ENCODE measurements around the gene ADGRB2.
"Not testable (repeated sequence)": the region's sequence is repeated elsewhere in the genome, so short reads cannot be mapped to it uniquely, and the experiment has no call there.

ADGRB2 gene

GRCh38 chr1:31727195-31727594 is 36.9 kb downstream of the ADGRB2 start:
- DNase-seq (ENCODE audit: low read depth, low spot score) = no peak

- DNase-seq (ENCODE audit: low read depth, low spot score) = no peak
Observed at GRCh38 chr1:31726715-31727114, 37.4 kb downstream of the ADGRB2 start.

DNA sequence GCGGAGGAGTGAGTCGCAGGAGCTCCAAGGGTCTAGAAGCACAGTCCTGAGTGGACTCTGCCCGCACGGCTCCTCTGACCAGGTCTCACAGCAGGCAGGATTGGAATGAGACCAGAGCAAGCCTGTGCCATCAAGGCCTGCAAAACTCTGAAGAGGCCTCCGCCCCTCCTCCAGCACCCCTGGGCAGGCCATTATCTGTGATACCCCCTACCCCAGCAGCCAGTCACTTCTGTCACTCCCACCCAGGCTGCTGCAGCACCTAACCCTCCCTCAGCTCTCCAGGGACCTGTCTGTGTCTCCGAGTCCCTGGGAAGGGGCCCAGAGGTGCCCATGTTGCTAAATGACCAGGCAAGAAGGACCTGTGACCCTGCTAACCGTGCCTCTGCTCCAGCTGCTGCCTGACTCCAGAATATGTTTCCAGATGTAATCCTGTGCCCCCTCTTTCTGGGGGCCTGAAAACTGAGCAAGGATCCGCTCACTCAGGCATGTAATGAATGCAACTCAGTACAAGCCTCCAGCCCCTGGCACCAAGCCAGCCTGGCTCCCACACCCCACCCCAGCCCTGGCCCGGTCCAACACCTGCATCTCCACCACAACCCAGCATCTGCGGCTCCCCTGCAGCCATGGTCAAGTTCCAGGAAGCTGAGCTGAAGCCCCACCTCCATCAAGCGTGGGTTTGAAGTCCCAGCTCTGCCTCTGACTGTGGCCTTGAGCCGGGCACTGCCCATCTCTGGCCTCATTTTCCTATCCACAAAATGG is 38.2 kb downstream of the ADGRB2 start:
- no peak for DNase-seq (ENCODE audit: low read depth, low spot score)

DNA sequence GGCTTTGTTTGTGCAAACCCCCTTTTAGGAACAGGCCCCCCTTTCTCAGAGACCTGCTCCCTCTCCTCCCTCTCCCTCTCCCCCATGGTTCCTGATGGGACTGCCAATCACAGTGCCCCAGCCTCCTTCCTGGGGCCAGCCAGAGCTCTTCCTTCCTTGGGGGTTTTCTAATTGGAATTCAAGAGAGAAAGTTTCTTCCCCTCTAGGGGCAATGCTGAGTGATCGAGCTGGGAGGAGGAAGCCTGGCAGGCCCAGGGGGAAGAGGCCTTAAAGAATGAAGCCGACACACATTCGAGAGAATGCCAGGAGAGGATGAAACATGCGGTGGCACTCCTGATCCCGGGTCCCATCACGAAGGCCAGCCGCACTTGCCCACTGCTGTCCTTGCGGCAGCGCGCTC is 39.0 kb downstream of the ADGRB2 start:
- DNase-seq (ENCODE audit: low read depth, low spot score) = no peak

- DNase-seq (ENCODE audit: low read depth, low spot score) = no peak
Observed at GRCh38 chr1:31723828-31724359, 40.2 kb downstream of the ADGRB2 start.

DNA sequence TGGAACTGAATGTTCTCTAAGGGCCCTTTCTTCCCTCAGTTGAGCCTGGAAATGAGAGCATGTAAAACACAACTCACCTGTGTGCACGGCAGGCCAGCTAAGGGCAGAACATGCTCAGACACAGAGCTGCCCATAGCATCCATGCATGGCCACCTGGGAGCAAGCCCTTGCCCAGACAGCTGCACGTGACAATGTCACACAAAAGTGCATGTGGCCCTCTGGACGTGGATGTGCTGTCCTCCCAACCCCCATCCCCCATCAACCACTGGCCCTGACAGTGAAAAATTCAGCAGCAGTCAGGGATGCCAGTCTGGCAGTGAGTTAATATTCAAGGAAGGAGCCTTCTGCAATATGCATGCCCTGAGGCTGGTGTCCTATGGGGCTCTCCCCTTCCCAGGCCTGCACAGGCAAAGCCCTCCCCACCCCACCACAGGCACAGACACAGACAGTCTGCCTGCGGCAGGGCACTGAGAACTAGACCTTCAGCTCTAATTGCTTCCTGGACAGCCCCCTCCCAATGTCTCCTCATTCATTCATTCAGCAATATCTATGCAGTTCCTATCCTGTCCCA is 45.7 kb downstream of the ADGRB2 start:
- DNase-seq (ENCODE audit: low read depth, low spot score) = no peak

DNA sequence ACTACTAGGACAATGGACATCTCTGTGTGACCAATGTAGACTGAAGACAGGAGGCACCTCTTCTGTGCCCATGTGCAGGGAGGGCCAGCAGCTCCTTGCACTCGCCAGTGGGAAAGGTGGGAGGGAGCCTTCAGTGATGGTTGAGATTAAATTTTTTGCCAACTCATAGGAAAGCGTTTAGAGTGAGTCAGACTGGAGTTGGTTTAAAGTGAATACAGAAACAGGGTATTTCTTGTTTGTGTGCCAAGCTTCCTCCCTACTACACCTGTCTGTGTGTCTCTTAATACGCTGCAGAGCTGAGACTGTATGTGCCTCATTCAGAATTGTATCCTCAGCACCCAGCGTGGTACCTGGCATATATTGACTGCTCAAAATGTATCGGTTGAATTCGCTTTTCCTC is 46.8 kb downstream of the ADGRB2 start:
- DNase-seq (ENCODE audit: low read depth, low spot score) = no peak

GRCh38 chr1:31715873-31716220 is 48.3 kb downstream of the ADGRB2 start:
- no peak for DNase-seq (ENCODE audit: low read depth, low spot score)

DNA sequence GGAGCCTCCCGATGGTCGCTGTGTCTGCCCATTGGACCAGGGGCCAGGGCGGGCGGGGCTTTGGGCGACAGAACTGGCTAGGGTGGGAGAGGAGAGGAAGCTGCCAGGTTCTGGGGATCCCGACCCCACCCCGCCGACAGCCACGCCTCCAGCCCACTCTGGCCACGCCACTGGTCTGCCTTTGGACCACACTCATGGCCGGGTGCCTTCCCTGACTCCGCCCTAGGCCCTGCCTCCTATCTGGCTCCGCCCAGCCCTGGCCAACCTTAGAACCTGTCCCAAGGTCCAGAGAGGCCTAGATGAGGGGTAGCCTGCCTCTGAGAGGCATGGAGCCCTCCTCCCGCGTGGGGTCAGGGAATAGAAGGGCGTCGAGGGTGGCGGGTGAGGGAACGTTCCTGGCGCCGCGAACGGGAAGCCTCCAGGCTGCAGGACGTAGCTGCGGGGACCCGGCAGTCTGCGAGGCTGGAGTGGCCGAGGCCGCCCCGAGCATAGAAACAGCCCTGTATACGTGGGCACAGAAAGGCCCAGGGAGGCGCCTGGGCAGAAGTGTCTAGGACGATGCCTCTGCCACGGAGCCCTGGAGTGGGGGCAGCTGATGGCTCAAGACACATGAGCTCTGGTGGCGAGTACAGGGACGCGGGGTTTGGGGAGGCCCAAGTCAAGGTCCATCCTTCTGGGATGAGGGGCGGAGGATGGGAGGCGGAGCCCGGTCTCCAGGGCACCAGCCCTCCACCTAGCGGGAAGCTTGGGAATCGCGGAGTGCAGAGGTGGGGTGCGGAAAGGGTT is 48.9 kb downstream of the ADGRB2 start:
- DNase-seq (ENCODE audit: low read depth, low spot score) = no peak

DNA sequence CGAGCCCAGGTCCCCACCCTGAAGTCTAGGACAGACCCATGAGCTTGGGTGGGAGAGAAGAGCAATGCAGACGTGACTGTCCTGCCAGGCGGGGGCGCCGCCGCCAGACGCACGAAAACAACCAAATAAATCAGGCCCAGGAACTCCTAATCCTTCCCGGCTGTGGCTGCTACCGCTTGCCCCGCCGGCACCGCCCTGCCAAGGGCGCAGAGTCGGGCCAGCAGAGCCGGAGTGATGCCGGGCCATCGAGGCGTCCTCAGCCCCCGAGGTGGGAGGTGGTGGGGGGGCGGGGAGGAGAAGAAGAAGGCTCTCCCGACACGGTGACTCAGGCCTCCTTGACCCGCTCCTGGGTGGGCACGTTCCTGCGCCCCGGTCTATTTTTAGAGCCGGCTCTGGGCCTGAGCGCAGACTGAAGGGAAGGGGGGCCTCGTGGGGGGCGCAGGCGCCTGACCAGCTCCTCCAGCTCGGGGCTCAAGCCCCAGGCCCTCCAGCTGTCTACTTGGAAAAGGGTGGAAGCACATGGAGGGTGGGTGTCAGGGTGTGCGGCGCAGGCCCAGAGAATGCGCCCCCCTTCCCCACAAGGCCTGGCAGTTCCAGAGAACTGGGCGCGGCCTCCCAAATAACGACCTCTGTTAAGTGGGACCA is 49.6 kb downstream of the ADGRB2 start:
- DNase-seq (ENCODE audit: low read depth, low spot score) = no peak

DNA sequence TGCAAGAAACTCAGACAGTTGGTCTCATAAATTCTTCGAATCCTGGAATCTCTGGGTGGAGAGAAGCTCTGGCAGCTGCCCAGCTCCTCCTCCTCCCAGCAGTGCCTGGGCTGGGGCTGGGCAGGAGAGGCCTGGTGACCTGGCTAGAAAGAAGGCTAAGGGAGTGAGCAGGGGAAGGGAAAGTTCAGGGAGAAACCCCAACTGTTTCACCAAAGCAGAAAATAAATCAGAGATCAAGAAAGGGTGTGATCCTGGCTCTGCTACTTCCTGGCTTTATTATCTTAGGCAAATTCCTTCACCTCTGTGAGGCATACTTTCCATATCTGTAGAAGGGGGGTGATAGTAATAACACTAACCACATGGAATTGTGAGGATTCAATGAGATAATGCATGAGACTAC is 51.5 kb downstream of the ADGRB2 start:
- DNase-seq (ENCODE audit: low read depth, low spot score) = no peak

DNA sequence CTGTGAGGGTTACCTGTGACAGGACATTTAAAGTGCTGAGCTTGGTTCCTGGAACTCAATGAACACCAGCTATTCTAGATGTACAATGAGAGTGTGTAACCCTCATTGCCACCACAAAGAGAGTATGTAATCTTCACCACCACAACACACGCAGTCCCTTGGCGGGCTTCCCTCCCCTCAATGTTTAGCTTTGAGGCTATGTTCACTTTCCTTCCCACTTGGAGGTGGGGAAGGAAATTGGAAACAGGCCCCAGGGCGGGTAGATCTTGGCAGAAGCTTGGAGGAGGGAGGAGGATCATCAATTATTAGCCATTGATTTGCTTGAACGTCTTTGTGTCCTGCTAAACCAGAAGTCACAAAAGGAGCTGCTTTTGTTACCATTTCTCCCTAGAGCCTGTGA is 52.1 kb downstream of the ADGRB2 start:
- DNase-seq (ENCODE audit: low read depth, low spot score) = no peak

GRCh38 chr1:31708324-31708723 is 55.8 kb downstream of the ADGRB2 start:
- no peak for DNase-seq (ENCODE audit: low read depth, low spot score)

DNA sequence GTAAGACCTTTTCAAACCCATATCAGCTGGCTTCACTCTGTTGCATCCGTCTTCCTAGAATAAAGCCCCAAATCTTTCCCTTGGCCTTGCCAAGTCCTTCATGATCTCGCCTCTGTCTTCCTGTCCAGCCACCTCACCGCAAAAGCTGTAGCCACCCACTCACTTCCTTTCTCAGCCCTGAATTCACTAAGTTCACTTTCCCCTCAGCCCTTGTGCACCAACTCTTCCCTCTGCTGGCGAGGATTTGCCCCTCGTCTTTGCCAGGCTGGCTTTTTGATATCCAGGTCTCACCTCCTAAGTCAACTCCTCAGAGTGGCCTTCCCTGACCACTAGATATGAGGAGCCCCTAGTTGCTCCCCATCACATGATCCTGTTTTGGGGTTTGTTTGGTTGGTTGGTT is 56.4 kb downstream of the ADGRB2 start:
- no peak for DNase-seq (ENCODE audit: low read depth, low spot score)

- DNase-seq (ENCODE audit: low read depth, low spot score) = not testable (repeated sequence)
Observed at GRCh38 chr1:31707059-31707600, 57.0 kb downstream of the ADGRB2 start.

DNA sequence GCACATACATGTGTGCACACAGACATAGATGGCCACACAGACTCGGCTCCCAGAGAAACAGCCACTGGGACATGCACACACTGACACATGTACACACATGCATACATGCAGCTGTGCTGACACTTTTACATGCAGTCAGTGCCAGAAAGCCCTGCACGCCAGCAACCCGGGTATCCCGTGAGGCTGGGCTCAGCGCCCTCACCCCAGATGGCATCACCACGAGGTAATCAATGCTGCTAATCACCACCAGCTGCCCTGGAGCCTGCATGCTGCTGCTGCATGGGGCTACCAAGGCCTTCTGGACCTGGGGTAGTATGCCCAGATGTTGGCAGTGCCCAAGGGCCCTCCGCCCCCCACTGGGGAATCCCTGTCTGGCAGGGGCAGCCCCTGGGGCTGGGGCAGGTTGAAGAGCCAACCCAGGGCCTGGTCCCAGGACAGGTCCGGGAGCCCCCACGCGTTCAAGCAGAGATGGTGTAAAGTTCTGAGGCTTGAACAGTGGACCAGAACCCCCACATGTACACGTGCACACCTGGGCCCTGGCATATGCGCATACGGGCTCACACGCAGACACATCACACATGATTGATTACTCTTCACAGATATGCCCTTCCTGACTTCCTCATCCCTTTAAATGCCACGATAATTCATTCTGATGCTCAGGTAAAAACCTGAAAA is 57.6 kb downstream of the ADGRB2 start:
- DNase-seq (ENCODE audit: low read depth, low spot score) = no peak

DNA sequence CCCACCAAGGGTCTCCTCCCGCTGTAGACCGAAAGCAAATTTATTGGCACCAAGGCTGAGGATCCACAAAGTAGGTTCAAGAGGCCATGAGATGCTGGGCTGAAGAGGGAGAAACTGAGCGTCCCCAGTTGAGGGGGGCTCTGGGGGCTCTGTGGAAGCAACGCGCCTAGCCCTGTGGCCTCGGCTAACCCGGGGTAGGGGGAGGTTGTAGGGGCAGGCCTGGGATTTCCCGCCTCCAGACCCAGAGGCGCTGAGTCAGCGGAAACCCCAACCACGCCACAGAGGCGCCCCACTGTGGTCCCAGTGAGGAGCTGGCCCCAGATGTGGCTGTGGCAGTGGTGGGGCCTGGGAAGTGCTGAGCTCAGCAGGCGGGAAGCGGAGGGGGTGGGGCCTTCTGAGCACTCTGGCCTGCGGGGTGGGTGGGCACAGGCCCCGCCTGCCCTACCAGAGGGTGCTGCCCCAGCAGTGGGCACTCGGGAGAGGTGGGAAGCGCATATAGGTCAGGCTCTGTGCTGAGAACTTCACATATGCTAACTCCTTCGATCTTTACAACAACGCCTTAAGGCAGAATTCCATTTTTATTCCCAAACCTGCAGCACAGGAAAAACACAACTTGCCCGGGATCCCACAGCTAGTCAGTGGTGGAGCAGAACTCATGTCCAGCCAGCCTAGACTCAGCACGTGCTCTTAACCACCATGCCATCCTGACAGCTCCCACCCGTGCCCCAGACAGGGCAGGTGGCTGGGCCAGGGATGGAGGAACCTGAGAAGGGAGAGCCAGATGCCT is 58.9 kb downstream of the ADGRB2 start:
- no peak for DNase-seq (ENCODE audit: low read depth, low spot score)

GRCh38 chr1:31704271-31705079 is 59.7 kb downstream of the ADGRB2 start:
- DNase-seq (ENCODE audit: low read depth, low spot score) = no peak

DNA sequence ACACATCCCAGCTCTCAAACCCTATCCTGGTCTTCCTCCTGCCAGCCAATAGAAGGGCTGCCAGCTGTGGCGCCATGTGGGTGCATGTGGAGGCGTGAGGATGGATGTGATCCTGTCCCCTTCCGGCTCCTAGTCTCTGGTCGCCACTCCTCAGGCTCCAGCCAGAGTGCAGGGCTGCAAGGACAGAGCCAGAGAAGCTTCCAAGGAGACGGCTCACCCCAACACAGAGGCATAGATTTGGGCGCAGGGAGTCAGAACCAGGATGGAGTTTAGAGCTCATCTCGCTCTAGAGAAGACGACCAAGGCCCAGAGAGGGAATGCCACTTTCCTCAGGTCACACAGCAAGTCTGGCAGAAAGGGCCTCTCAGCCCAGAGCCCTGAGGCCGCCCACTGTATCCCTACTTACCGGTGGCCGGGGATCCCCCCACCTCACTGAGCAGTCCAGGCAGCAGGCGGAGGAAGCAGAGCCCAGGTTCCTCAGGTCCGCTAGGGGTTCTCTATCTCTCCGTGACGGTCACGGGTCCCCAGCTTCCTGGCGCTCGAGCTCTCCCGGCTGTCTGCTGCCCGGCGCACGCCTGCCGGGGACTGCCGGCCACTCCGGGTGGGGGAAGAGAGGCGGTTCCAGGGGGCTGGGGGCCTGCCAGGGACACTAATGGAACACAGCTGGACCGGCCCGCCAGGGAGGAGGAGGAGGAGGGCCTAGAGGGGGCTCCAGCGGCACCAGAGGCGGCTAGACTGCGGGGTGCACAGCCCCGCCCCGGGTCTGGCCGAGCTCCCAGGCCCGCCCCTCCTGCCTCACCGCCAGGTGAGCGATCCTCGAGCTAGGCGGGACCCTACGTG is 60.5 kb downstream of the ADGRB2 start, which contains the start of gene COL16A1:
TSS of gene COL16A1 (minus strand) at position 587 of the 840 bp plus-strand sequence. CDS start 1,824 bp downstream, outside the sequence.
- DNase-seq (ENCODE audit: low read depth, low spot score) = no peak
